HUES48 (cell line): ENCODE results near the gene VRK1.

ENCODE experiments used
- H3K27ac ChIP-seq: one replicate; pipeline ENCODE4 v1.7.0; 2013; ENCODE audit warnings: low read depth, low read length, inconsistent platforms
- H3K27me3 ChIP-seq: 2 replicates; pipeline ENCODE4 v1.6.1; 2013; ENCODE audit warnings: mild to moderate bottlenecking, low read length; ENCODE audit not compliant: control insufficient read depth, insufficient read depth
- H3K36me3 ChIP-seq: 2 replicates; pipeline ENCODE4 v1.6.1; 2013; ENCODE audit warnings: low read length; ENCODE audit not compliant: control insufficient read depth, insufficient read depth
- H3K4me1 ChIP-seq: 2 replicates; pipeline ENCODE4 v1.6.1; 2013; ENCODE audit warnings: mild to moderate bottlenecking, low read length; ENCODE audit not compliant: control insufficient read depth, insufficient read depth
- H3K4me3 ChIP-seq: 2 replicates; pipeline ENCODE4 v1.5.1; 2013; ENCODE audit warnings: mild to moderate bottlenecking, low read depth, low read length
- H3K9ac ChIP-seq: 2 replicates; pipeline ENCODE4 v1.6.1; 2013; ENCODE audit warnings: mild to moderate bottlenecking, low read depth, low read length, moderate library complexity
- H3K9me3 ChIP-seq: 2 replicates; pipeline ENCODE4 v1.6.1; 2013; ENCODE audit warnings: low read length; ENCODE audit not compliant: control insufficient read depth, insufficient read depth

VRK1 gene

GRCh38 chr14:96790706-96791105 lies 6.5 kb upstream of the VRK1 start:
- no peak overlapping the region for H3K4me3 ChIP-seq
- H3K27me3 ChIP-seq = no peaks in the 10 kb centered on the region
- H3K9me3 ChIP-seq = no peaks in the 10 kb centered on the region
- no peaks in the 10 kb centered on the region for H3K36me3 ChIP-seq
- H3K4me1 ChIP-seq = no peaks in the 10 kb centered on the region
- H3K27ac ChIP-seq = no peak overlapping the region
- H3K9ac ChIP-seq = no peak overlapping the region

GRCh38 chr14:96792003-96792402 lies 5.2 kb upstream of the VRK1 start:
- Histone ChIP-seq H3K27ac (no peak overlapping the region), H3K4me3 (no peak overlapping the region), H3K27me3 (no peaks in the 10 kb centered on the region), H3K9me3 (no peaks in the 10 kb centered on the region), H3K4me1 (no peaks in the 10 kb centered on the region), H3K9ac (no peak overlapping the region), H3K36me3 (no peaks in the 10 kb centered on the region)

GRCh38 chr14:96792591-96792990 lies 4.6 kb upstream of the VRK1 start:
- Histone ChIP-seq H3K27ac (no peak overlapping the region), H3K36me3 (no peaks in the 10 kb centered on the region), H3K4me1 (no peaks in the 10 kb centered on the region), H3K27me3 (no peaks in the 10 kb centered on the region), H3K9ac (no peak overlapping the region), H3K4me3 (no peak overlapping the region), H3K9me3 (no peaks in the 10 kb centered on the region)

GRCh38 chr14:96793547-96793946 lies 3.6 kb upstream of the VRK1 start:
- Histone ChIP-seq H3K27ac (no peak overlapping the region), H3K27me3 (no peaks in the 10 kb centered on the region), H3K4me1 (0 out of 2 replicates have a peak, but pooled peaks cover 2% of the 10 kb centered on the region), H3K9me3 (no peaks in the 10 kb centered on the region), H3K9ac (no peak overlapping the region), H3K4me3 (no peak overlapping the region), H3K36me3 (no peaks in the 10 kb centered on the region)

- Histone ChIP-seq H3K9me3 (no peaks in the 10 kb centered on the region), H3K27me3 (no peaks in the 10 kb centered on the region), H3K4me3 (no peak overlapping the region), H3K4me1 (peaks cover 5% of the 10 kb centered on the region; the same call in 1 of the 2 replicates), H3K36me3 (no peaks in the 10 kb centered on the region), H3K27ac (no peak overlapping the region), H3K9ac (no peak overlapping the region)
Observed at GRCh38 chr14:96795109-96795828, 1.9 kb upstream of the VRK1 start.

- Histone ChIP-seq H3K4me3 (peak overlapping the region; percentile 74), H3K27me3 (no peaks in the 10 kb centered on the region), H3K27ac (peak overlapping the region; percentile 84), H3K9me3 (no peaks in the 10 kb centered on the region), H3K4me1 (peaks cover 5% of the 10 kb centered on the region; the same call in 1 of the 2 replicates), H3K9ac (peak overlapping the region; percentile 82), H3K36me3 (no peaks in the 10 kb centered on the region)
Observed at GRCh38 chr14:96797582-96798349, 584 bp downstream of the VRK1 start.

- H3K27me3 ChIP-seq = no peaks in the 10 kb centered on the region
- H3K4me1 ChIP-seq = peaks cover 9% of the 10 kb centered on the region; the same call in 1 of the 2 replicates
- no peaks in the 10 kb centered on the region for H3K36me3 ChIP-seq
- H3K27ac ChIP-seq = no peak overlapping the region
- H3K9ac ChIP-seq = no peak overlapping the region
- H3K4me3 ChIP-seq = 0 out of 2 replicates have a peak overlapping the region, but pooled peaks have one; percentile 37
- no peaks in the 10 kb centered on the region for H3K9me3 ChIP-seq
Observed at GRCh38 chr14:96798956-96799355, 1.8 kb downstream of the VRK1 start.

- Histone ChIP-seq H3K4me3 (no peak overlapping the region; the same call in 1 of the 2 replicates), H3K9me3 (no peaks in the 10 kb centered on the region), H3K27ac (no peak overlapping the region), H3K4me1 (peaks cover 9% of the 10 kb centered on the region; the same call in 1 of the 2 replicates), H3K36me3 (no peaks in the 10 kb centered on the region), H3K27me3 (no peaks in the 10 kb centered on the region), H3K9ac (no peak overlapping the region)
Observed at GRCh38 chr14:96799489-96800054, 2.4 kb downstream of the VRK1 start.

GRCh38 chr14:96801931-96802330 lies 4.7 kb downstream of the VRK1 start:
- Histone ChIP-seq H3K27me3 (no peaks in the 10 kb centered on the region), H3K4me3 (no peak overlapping the region), H3K4me1 (peaks cover 21% of the 10 kb centered on the region), H3K27ac (no peak overlapping the region), H3K36me3 (no peaks in the 10 kb centered on the region), H3K9ac (no peak overlapping the region), H3K9me3 (no peaks in the 10 kb centered on the region)

GRCh38 chr14:96802963-96803362 lies 5.8 kb downstream of the VRK1 start:
- Histone ChIP-seq H3K4me3 (no peak overlapping the region), H3K4me1 (peaks cover 21% of the 10 kb centered on the region), H3K9ac (no peak overlapping the region), H3K27ac (no peak overlapping the region), H3K36me3 (no peaks in the 10 kb centered on the region), H3K27me3 (no peaks in the 10 kb centered on the region), H3K9me3 (no peaks in the 10 kb centered on the region)

- H3K36me3 ChIP-seq = no peaks in the 10 kb centered on the region
- no peak overlapping the region for H3K27ac ChIP-seq
- peaks cover 16% of the 10 kb centered on the region for H3K4me1 ChIP-seq
- no peak overlapping the region for H3K4me3 ChIP-seq
- no peak overlapping the region for H3K9ac ChIP-seq
- no peaks in the 10 kb centered on the region for H3K9me3 ChIP-seq
- H3K27me3 ChIP-seq = no peaks in the 10 kb centered on the region
Observed at GRCh38 chr14:96803958-96804357, 6.8 kb downstream of the VRK1 start.
